ENCODE measurements around the gene TRAPPC1. TPM values are rescaled to one million over a fixed set of nuclear protein-coding genes. Genes with fewer than 3 reads are reported as not detected.

The TRAPPC1 gene
- total RNA-seq, 1 experiment from 2014 or later: 99.7 TPM

GRCh38 chr17:7886227-7887037 lies 45.3 kb downstream of the TRAPPC1 start (continued):
- TF ChIP-seq CREB1 (CRISPR knock-in tag; IDR thresholded peaks at IDR 0.05): no peak

GRCh38 chr17:7885367-7886226 lies 46.1 kb downstream of the TRAPPC1 start:
- no peak overlapping the region; the same call in none of the 2 replicates for H3K4me3 Mint-ChIP-seq
- POLR2A ChIA-PET: interaction anchor here (1.1 kb wide), 1 partner anchor 29 kb away, joined by 4 read pairs; the partner anchor contains the start of gene NAA38
- TF ChIP-seq NR3C1 (CRISPR knock-in tag; conservative IDR thresholded peaks at IDR 0.05; ENCODE audit: low read depth) (no peak), ZNF317 (CRISPR knock-in tag; IDR thresholded peaks at IDR 0.05; ENCODE audit: borderline replicate concordance, low read depth) (no peak), JUN (CRISPR knock-in tag; IDR thresholded peaks at IDR 0.05) (no peak), PRDM15 (CRISPR knock-in tag; IDR thresholded peaks at IDR 0.05) (no peak), TCF7 (CRISPR knock-in tag; IDR thresholded peaks at IDR 0.05; ENCODE audit: low read depth) (no peak; the same call in 1 of the 2 replicates), PREB (CRISPR knock-in tag; IDR thresholded peaks at IDR 0.05; ENCODE audit: borderline replicate concordance) (no peak), IRF2 (CRISPR knock-in tag; IDR thresholded peaks at IDR 0.05; ENCODE audit: borderline replicate concordance, low read depth) (no peak), ZSCAN18 (CRISPR knock-in tag; IDR thresholded peaks at IDR 0.05) (no peak), ZNF281 (CRISPR knock-in tag; IDR thresholded peaks at IDR 0.05) (peak; percentile 49; the same call in 1 of the 2 replicates), CBFB (CRISPR knock-in tag; IDR thresholded peaks at IDR 0.05; ENCODE audit: low read depth) (no peak), GABPB1 (CRISPR knock-in tag; IDR thresholded peaks at IDR 0.05) (no peak), ATF6 (CRISPR knock-in tag; IDR thresholded peaks at IDR 0.05) (no peak), CTCF (IDR thresholded peaks at IDR 0.05) (no peak), ZNF263 (CRISPR knock-in tag; IDR thresholded peaks at IDR 0.05; ENCODE audit: low read depth) (no peak), SP1 (CRISPR knock-in tag; conservative IDR thresholded peaks at IDR 0.05) (peak; percentile 19; the same call in 1 of the 2 replicates), ZBTB21 (CRISPR knock-in tag; IDR thresholded peaks at IDR 0.05; ENCODE audit: borderline replicate concordance) (no peak), ZNF396 (CRISPR knock-in tag; IDR thresholded peaks at IDR 0.05; ENCODE audit: borderline replicate concordance) (no peak), ZNF423 (CRISPR knock-in tag; IDR thresholded peaks at IDR 0.05) (no peak), FOXP1 (CRISPR knock-in tag; IDR thresholded peaks at IDR 0.05; ENCODE audit: borderline replicate concordance) (0 out of 2 replicates have a peak, but pooled peaks have one; percentile 44)

More at GRCh38 chr17:7885367-7886226, 46.1 kb downstream of the TRAPPC1 start:
- ATAC-seq (peak; percentile 11; the same call in 1 of the 2 replicates), DNase-seq (ENCODE audit: low spot score) (peak; percentile 53)
- peak overlapping the region; percentile 81 for H3K27ac Mint-ChIP-seq
- no peaks in the 10 kb centered on the region for H3K9me3 Mint-ChIP-seq
- H3K4me1 Mint-ChIP-seq: peaks cover 10% of the 10 kb centered on the region
- H3K27me3 Mint-ChIP-seq (ENCODE audit: low read depth): no peaks in the 10 kb centered on the region; the same call in 1 of the 2 replicates
- CTCF ChIA-PET: interaction anchor here (0.7 to 1.3 kb wide), 5 partner anchors 30 to 175 kb away, joined by 3 to 5 read pairs (median 4); partner anchors contain the start of gene RNF227
- H3K36me3 Mint-ChIP-seq: no peaks in the 10 kb centered on the region
